ENCODE data around the gene RPS23. TPM values are rescaled to one million over a fixed set of nuclear protein-coding genes. Genes with fewer than 3 reads are reported as not detected.

Gene RPS23
- total RNA-seq, 1 donor from 2014 or later, result 5,433 TPM

DNA sequence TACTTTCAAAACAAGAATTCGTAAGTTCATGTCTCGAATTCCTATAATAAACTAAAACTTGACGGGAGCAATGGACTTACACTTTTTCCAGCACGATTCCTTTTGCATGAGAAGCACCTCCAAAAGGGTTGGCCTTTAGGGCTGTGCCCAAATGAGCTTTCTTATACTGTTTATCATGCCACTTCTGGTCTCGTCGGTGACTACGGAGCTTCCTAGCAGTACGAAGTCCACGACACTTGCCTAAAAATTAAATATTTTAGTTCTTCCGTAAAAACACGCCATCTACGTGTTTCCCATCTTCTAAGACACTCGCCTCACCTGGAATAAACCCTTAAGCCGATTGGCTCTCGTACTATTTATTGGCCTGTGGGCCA is 554 bp downstream of the RPS23 start:
- peaks cover 10% of the 10 kb centered on the region for H4K20me1 ChIP-seq (ENCODE audit: low read depth)
- H3K9me3 Mint-ChIP-seq, result no peaks in the 10 kb centered on the region
- no peak for TF ChIP-seq EZH2 (IDR thresholded peaks at IDR 0.05)
- TF ChIP-seq, protein P1, sequence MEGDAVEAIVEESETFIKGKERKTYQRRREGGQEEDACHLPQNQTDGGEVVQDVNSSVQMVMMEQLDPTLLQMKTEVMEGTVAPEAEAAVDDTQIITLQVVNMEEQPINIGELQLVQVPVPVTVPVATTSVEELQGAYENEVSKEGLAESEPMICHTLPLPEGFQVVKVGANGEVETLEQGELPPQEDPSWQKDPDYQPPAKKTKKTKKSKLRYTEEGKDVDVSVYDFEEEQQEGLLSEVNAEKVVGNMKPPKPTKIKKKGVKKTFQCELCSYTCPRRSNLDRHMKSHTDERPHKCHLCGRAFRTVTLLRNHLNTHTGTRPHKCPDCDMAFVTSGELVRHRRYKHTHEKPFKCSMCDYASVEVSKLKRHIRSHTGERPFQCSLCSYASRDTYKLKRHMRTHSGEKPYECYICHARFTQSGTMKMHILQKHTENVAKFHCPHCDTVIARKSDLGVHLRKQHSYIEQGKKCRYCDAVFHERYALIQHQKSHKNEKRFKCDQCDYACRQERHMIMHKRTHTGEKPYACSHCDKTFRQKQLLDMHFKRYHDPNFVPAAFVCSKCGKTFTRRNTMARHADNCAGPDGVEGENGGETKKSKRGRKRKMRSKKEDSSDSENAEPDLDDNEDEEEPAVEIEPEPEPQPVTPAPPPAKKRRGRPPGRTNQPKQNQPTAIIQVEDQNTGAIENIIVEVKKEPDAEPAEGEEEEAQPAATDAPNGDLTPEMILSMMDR (IDR thresholded peaks at IDR 0.05), result no peak
- TF ChIP-seq EZH2phosphoT487 (IDR thresholded peaks at IDR 0.05), result no peak
- H3K36me3 Mint-ChIP-seq, result peaks cover 34% of the 10 kb centered on the region
- peak overlapping the region; percentile 81 for H3K9ac ChIP-seq
- H3K27me3 ChIP-seq, result no peaks in the 10 kb centered on the region
- H3K4me3 ChIP-seq, result peak overlapping the region; percentile 70
- peak overlapping the region; percentile 90 for H3K4me2 ChIP-seq
- peaks cover 26% of the 10 kb centered on the region for H3K4me1 ChIP-seq
- peaks cover 34% of the 10 kb centered on the region for H3K79me2 ChIP-seq (ENCODE audit: low read depth)
- no peak overlapping the region for H3K27ac Mint-ChIP-seq
- peak overlapping the region; percentile 93 for H3K4me3 Mint-ChIP-seq
- H3K9me3 ChIP-seq (ENCODE audit: low read depth), result no peaks in the 10 kb centered on the region
- H3F3A ChIP-seq (ENCODE audit: low read depth), result peaks cover 50% of the 10 kb centered on the region
- H2AFZ ChIP-seq (replicated peaks), result no peak overlapping the region
- peaks cover 21% of the 10 kb centered on the region for H3K36me3 ChIP-seq
- DNase-seq (ENCODE audit: low spot score), result no peak
- H3K4me1 Mint-ChIP-seq, result peaks cover 18% of the 10 kb centered on the region
- H3K27me3 Mint-ChIP-seq (ENCODE audit: insufficient read depth, low read depth), result peaks cover 6% of the 10 kb centered on the region
- peak overlapping the region; percentile 73 for H3K27ac ChIP-seq

DNA sequence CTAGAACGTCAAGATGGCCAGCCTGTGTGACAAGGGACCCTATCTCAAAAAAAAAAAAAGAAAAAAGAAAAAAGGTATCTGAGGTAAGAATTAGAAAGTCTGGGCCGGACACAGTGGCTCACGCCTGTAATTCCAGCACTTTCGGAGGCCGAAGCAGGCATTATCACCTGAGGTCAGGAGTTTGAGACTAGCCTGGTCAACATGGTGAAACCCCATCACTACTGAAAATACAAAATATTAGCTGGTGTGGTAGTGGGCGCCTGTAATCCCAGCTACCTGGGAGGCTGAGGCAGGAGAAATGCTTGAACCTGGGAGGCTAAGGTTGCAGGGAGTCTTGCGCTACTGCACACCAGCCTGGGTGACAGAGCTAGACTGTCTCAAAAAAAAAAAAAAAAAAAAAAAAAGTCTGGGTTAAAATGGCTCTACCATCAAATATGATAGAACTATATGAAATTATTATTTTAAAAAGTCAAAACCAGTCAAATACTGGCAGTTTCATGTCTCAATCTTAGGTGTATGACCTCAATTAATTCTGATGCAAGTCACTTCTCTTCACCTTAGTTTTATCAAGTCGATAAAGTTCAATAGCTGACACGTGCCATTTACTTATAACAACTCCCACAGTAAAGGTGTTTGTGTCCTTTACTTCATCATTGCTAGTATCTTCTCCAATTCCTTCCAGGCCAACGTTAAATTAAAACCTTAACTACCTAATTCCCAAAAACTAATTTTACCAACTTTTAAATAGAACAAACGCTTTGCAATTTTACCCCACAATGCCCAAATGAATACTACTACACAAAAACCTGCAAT is 1.1 kb downstream of the RPS23 start:
- peaks cover 6% of the 10 kb centered on the region for H3K27me3 Mint-ChIP-seq (ENCODE audit: insufficient read depth, low read depth)
- Histone ChIP-seq H3K9me3 (ENCODE audit: low read depth) (no peaks in the 10 kb centered on the region), H2AFZ (replicated peaks) (no peak overlapping the region), H3F3A (ENCODE audit: low read depth) (peaks cover 55% of the 10 kb centered on the region), H3K4me1 (peaks cover 28% of the 10 kb centered on the region), H3K36me3 (peaks cover 21% of the 10 kb centered on the region), H3K27ac (peak overlapping the region; percentile 73), H3K4me3 (peak overlapping the region; percentile 70), H4K20me1 (ENCODE audit: low read depth) (peaks cover 15% of the 10 kb centered on the region), H3K79me2 (ENCODE audit: low read depth) (peaks cover 34% of the 10 kb centered on the region), H3K4me2 (peak overlapping the region; percentile 90), H3K9ac (peak overlapping the region; percentile 81), H3K27me3 (no peaks in the 10 kb centered on the region)
- no peak for DNase-seq (ENCODE audit: low spot score)
- peak overlapping the region; percentile 93 for H3K4me3 Mint-ChIP-seq
- TF ChIP-seq EZH2phosphoT487 (IDR thresholded peaks at IDR 0.05) (no peak), EZH2 (IDR thresholded peaks at IDR 0.05) (no peak)
- TF ChIP-seq, protein P1 (IDR thresholded peaks at IDR 0.05), result no peak
- H3K9me3 Mint-ChIP-seq, result no peaks in the 10 kb centered on the region
- H3K36me3 Mint-ChIP-seq, result peaks cover 37% of the 10 kb centered on the region
- H3K27ac Mint-ChIP-seq, result peak overlapping the region; percentile 5
- H3K4me1 Mint-ChIP-seq, result peaks cover 21% of the 10 kb centered on the region

DNA sequence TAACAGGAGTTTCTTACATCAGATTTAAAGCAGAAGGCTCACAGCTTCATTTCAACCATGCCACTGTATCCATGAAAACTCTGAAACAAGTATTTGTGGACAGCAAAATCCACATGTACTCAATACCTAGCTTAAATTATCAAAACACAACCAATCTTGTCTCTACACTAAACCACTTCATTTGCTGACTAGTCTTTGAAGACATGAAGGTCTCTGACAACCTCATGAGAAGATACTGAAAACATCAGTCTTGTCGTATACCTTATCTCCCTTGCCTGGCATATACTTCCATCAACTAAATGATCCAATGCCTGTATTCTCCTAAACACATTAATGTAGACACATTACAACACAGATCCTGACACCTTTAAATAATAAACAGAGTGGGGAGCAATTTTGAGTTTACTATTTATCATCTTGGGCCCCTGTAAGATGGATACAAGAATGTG is 2.9 kb downstream of the RPS23 start:
- H3K36me3 Mint-ChIP-seq, result peaks cover 37% of the 10 kb centered on the region
- H3K79me2 ChIP-seq (ENCODE audit: low read depth), result peaks cover 34% of the 10 kb centered on the region
- no peaks in the 10 kb centered on the region for H3K9me3 ChIP-seq (ENCODE audit: low read depth)
- H3K9ac ChIP-seq, result no peak overlapping the region
- peaks cover 19% of the 10 kb centered on the region for H3K4me1 Mint-ChIP-seq
- H3K4me3 ChIP-seq, result no peak overlapping the region
- H3K4me3 Mint-ChIP-seq, result peak overlapping the region; percentile 27
- H3K4me2 ChIP-seq, result no peak overlapping the region
- H3K27ac ChIP-seq, result peak overlapping the region; percentile 64
- no peaks in the 10 kb centered on the region for H3K9me3 Mint-ChIP-seq
- H2AFZ ChIP-seq (replicated peaks), result no peak overlapping the region
- H4K20me1 ChIP-seq (ENCODE audit: low read depth), result peaks cover 15% of the 10 kb centered on the region
- H3K4me1 ChIP-seq, result peaks cover 40% of the 10 kb centered on the region
- peaks cover 6% of the 10 kb centered on the region for H3K27me3 Mint-ChIP-seq (ENCODE audit: insufficient read depth, low read depth)
- DNase-seq (ENCODE audit: low spot score), result no peak
- no peak for TF ChIP-seq EZH2 (IDR thresholded peaks at IDR 0.05)
- no peak for TF ChIP-seq EZH2phosphoT487 (IDR thresholded peaks at IDR 0.05)
- TF ChIP-seq, protein P1 (IDR thresholded peaks at IDR 0.05), result no peak
- peaks cover 67% of the 10 kb centered on the region for H3F3A ChIP-seq (ENCODE audit: low read depth)
- H3K36me3 ChIP-seq, result peaks cover 24% of the 10 kb centered on the region
- no peaks in the 10 kb centered on the region for H3K27me3 ChIP-seq
- no peak overlapping the region for H3K27ac Mint-ChIP-seq

Measured in neural progenitor cell (in vitro differentiated cells).